PC-3 (cell line): ENCODE data around the gene SCUBE3.

ENCODE experiments used
- EZH2 ChIP-seq: fragments of 300-600 bp; sonication (generic); IDR thresholded peaks from one replicate; pipeline ENCODE4 v1.6.1; 2017; ENCODE audit warnings: antibody characterized with exemption, mild to moderate bottlenecking, low read length; ENCODE audit not compliant: unreplicated experiment
- EZH2phosphoT487 ChIP-seq: fragments of 300-600 bp; sonication (generic); IDR thresholded peaks from 2 replicates; pipeline ENCODE4 v1.6.1; 2018; ENCODE audit warnings: mild to moderate bottlenecking, antibody characterized with exemption, low read length, borderline replicate concordance
- TF ChIP-seq, protein P1 (sequence below): fragments of 300-600 bp; sonication (generic); conservative IDR thresholded peaks from 2 replicates; pipeline ENCODE4 v1.5.1; 2017; ENCODE audit warnings: antibody characterized with exemption, low read depth, mild to moderate bottlenecking, low read length

DNA sequence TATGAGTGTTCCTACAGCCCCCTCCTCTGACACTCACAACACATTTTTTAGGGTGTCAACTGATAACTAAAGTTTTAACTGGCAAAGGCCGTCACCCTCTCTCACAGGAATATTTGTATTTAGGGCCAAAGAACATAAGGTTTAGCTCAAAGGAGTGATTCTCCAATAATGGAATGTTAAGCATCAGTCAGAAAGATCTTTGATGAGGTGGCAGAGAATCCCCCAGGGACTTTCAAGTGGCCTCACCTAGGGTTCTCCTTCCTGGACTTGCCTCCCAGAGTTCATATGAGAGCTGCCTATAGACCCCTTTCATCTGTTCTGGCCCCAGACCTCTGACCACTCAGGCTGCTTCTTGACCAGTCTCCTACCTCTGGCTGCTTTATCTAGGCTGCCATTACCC, 7.4 kb upstream of the SCUBE3 start:
- TF ChIP-seq, protein P1, sequence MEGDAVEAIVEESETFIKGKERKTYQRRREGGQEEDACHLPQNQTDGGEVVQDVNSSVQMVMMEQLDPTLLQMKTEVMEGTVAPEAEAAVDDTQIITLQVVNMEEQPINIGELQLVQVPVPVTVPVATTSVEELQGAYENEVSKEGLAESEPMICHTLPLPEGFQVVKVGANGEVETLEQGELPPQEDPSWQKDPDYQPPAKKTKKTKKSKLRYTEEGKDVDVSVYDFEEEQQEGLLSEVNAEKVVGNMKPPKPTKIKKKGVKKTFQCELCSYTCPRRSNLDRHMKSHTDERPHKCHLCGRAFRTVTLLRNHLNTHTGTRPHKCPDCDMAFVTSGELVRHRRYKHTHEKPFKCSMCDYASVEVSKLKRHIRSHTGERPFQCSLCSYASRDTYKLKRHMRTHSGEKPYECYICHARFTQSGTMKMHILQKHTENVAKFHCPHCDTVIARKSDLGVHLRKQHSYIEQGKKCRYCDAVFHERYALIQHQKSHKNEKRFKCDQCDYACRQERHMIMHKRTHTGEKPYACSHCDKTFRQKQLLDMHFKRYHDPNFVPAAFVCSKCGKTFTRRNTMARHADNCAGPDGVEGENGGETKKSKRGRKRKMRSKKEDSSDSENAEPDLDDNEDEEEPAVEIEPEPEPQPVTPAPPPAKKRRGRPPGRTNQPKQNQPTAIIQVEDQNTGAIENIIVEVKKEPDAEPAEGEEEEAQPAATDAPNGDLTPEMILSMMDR, result no peak
- TF ChIP-seq EZH2 (no peak), EZH2phosphoT487 (no peak)
